ENCODE measurements around the gene SETD4. TPM values are rescaled to one million over a fixed set of nuclear protein-coding genes. Genes with fewer than 3 reads are reported as not detected.

SETD4 gene
- total and polyA plus RNA-seq, 2 of the 4 experiments (the other 2 are of a cell fraction), result 9.5 to 11.4 TPM

GRCh38 chr21:36055551-36055950 lies 4.8 kb downstream of the SETD4 start:
- no TSS peak for BruUV-seq (replicated peaks)
- Histone ChIP-seq H2BK15ac (ENCODE audit: low read depth, low read length) (no peak overlapping the region), H4K8ac (ENCODE audit: low read depth in 2 of 2, low read length in 2 of 2) (no peak overlapping the region), H3K23ac (ENCODE audit: low read depth, low read length) (no peak overlapping the region), H3K56ac (ENCODE audit: extremely low read depth, insufficient read depth, low read length) (no peak overlapping the region), H4K91ac (ENCODE audit: insufficient read depth, low read depth, low read length) (no peak overlapping the region), H4K5ac (ENCODE audit: low read depth, low read length) (no peak overlapping the region), H3K9me3 (ENCODE audit: control insufficient read depth, insufficient read depth, low read length) (no peaks in the 10 kb centered on the region), H3K14ac (replicated peaks; ENCODE audit: low read depth, low read length) (no peak overlapping the region), H3K9me1 (ENCODE audit: insufficient read depth, low read length) (peaks cover 3% of the 10 kb centered on the region; the same call in 1 of the 2 replicates), H3K36me3 (ENCODE audit: control insufficient read depth, insufficient read depth, low read length) (peaks cover 41% of the 10 kb centered on the region), H3K4me1 (ENCODE audit: control insufficient read depth, insufficient read depth, low read length) (no peaks in the 10 kb centered on the region), H3K4me2 (ENCODE audit: low read depth, low read length) (no peak overlapping the region), H2BK20ac (ENCODE audit: low read depth, low read length) (no peak overlapping the region), H3K4me3 (ENCODE audit: insufficient read depth, low read depth, low read length) (no peak overlapping the region), H3K9ac (ENCODE audit: low read depth, low read length) (no peak overlapping the region), H3K27me3 (ENCODE audit: control insufficient read depth, insufficient read depth, low read length) (no peaks in the 10 kb centered on the region), H2BK120ac (ENCODE audit: low read depth, low read length) (no peak overlapping the region), H3K4ac (ENCODE audit: low read depth, low read length) (no peak overlapping the region), H2BK5ac (ENCODE audit: low read depth, low read length, poor library complexity, severe bottlenecking) (no peak overlapping the region), H2AK9ac (replicated peaks; ENCODE audit: low read depth, low read length, poor library complexity) (no peak overlapping the region), H4K20me1 (ENCODE audit: insufficient read depth, low read length) (peaks cover 6% of the 10 kb centered on the region; the same call in 1 of the 2 replicates), H2AK5ac (ENCODE audit: low read depth, low read length) (no peak overlapping the region), H2AFZ (replicated peaks; ENCODE audit: low read length, poor library complexity) (no peak overlapping the region), H3K18ac (ENCODE audit: low read depth, low read length) (no peak overlapping the region), H3K27ac (ENCODE audit: insufficient read depth, low read length) (no peak overlapping the region), H3K79me1 (ENCODE audit: low read depth in 1 of 2, low read length in 2 of 2) (peaks cover 27 to 48% of the 10 kb centered on the region in 2 experiments)
- TF ChIP-seq BHLHE40 (IDR thresholded peaks at IDR 0.05; ENCODE audit: low read depth, low read length) (no peak), NFE2L2 (IDR thresholded peaks at IDR 0.05; ENCODE audit: low read depth, low read length) (no peak), CHD1 (IDR thresholded peaks at IDR 0.05; ENCODE audit: low read depth, low read length) (no peak), MXI1 (IDR thresholded peaks at IDR 0.05; ENCODE audit: borderline replicate concordance, low read depth, low read length) (no peak), RCOR1 (IDR thresholded peaks at IDR 0.05; ENCODE audit: insufficient replicate concordance, low read length) (no peak), ELK1 (IDR thresholded peaks at IDR 0.05; ENCODE audit: borderline replicate concordance, low read depth, low read length) (no peak), MAFK (IDR thresholded peaks at IDR 0.05; ENCODE audit: low read depth, low read length) (no peak), RAD21 (IDR thresholded peaks at IDR 0.05; ENCODE audit: low read length) (no peak), CEBPB (IDR thresholded peaks at IDR 0.05; ENCODE audit: low read depth, low read length) (no peak), MAZ (IDR thresholded peaks at IDR 0.05; ENCODE audit: borderline replicate concordance, low read depth, low read length) (no peak), FOS (IDR thresholded peaks at IDR 0.05; ENCODE audit: low read depth, low read length) (no peak), CTCF (conservative IDR thresholded peaks at IDR 0.05; ENCODE audit: low read depth, low read length) (no peak), USF2 (IDR thresholded peaks at IDR 0.05; ENCODE audit: low read depth, low read length) (no peak), SMC3 (IDR thresholded peaks at IDR 0.05; ENCODE audit: low read depth, low read length) (no peak)
- DNase-seq (no peak), ATAC-seq (ENCODE audit: low read depth) (no peak)
- POLR2A ChIA-PET (ENCODE audit: unreplicated experiment), result no interaction called here
- intact Hi-C loops (cut with micrococcal nuclease) (no loop called here), in situ Hi-C loops (cut with MboI; ENCODE audit: low sequenced_read_pairs) (no loop called here), dilution Hi-C loops (cut with HindIII; ENCODE audit: low sequenced_read_pairs, unreplicated experiment) (no loop called here)
- CTCF ChIA-PET, result no interaction called here
- 100% methylated on average over 1 of the region's 3 CpGs; no CpG with 5 or more reads in 1 of the 2 experiments for WGBS, 2 experiments (ENCODE audit: extremely low coverage in 2 of 2, insufficient read length in 1 of 2)

All from IMR-90 (cell line).